Endothelial cell of umbilical vein (primary cell): Measurements from ENCODE around the gene NPY2R. TPM values are rescaled to one million over a fixed set of nuclear protein-coding genes. Genes with fewer than 3 reads are reported as not detected.

Experiments
- Bru-seq: library from RNA; stranded (reverse); fragments of 400-500 nt; gene quantifications from one replicate; lab custom pipeline; 2021; lab: Mats Ljungman, UMichigan
- BruChase-seq, 2 experiments: library from RNA; stranded (reverse); fragments of 400-500 nt; gene quantifications; one replicate each; lab custom pipeline; 2021; lab: Mats Ljungman, UMichigan
- BruUV-seq: library from RNA; stranded (reverse); fragments of 400-500 nt; replicated peaks from 2 replicates; lab custom pipeline; 2021; lab: Mats Ljungman, UMichigan
- CTCF ChIA-PET: fragments of 300-600, 350-600 bp; sonication (Branson Sonifier 250); formaldehyde crosslinking; loops from one replicate; lab custom pipeline; 2021; ENCODE audit warnings: antibody characterized with exemption, inconsistent platforms; lab: Charles Lee
- POLR2A ChIA-PET: fragments of 300-600, 350-600 bp; sonication (Branson Sonifier 250); formaldehyde crosslinking; loops from one replicate; lab custom pipeline; 2021; ENCODE audit warnings: antibody characterized with exemption, inconsistent platforms; lab: Charles Lee
- DNase-seq: peaks from one replicate; pipeline ENCODE4 v3.0.0-alpha.2; 2011; ENCODE audit warnings: low read depth, low spot score
- FAIRE-seq: peaks from 2 replicates; lab custom pipeline; 2011; peaks lifted over from hg19 to GRCh38; lab: Jason Lieb, UNC
- H2AFZ ChIP-seq: 2 replicates; pipeline ENCODE4 v1.6.0; 2012; ENCODE audit warnings: low read depth, low read length, control low read depth, inconsistent platforms
- H3K27ac ChIP-seq: 2 replicates; pipeline ENCODE4 v1.5.1; 2011; ENCODE audit warnings: low read depth, mild to moderate bottlenecking, control low read depth, low read length, moderate library complexity; ENCODE audit not compliant: insufficient read depth
- H3K27me3 ChIP-seq, 2 experiments: 2 replicates each; pipeline versions ENCODE4 v1.6.0 to v1.6.1; 2011; ENCODE audit warnings: low read length in 2 of 2, mixed read lengths in 1 of 2; ENCODE audit not compliant: control insufficient read depth in 2 of 2, insufficient read depth in 2 of 2
- H3K36me3 ChIP-seq, 2 experiments: 2 replicates in 1 of 2; 3 replicates in 1 of 2; pipeline ENCODE4 v1.5.1; 2011; ENCODE audit warnings: low read length in 2 of 2, mild to moderate bottlenecking in 1 of 2, moderate library complexity in 1 of 2; ENCODE audit not compliant: control insufficient read depth in 2 of 2, insufficient read depth in 2 of 2; ENCODE audit errors: extremely low read depth in 1 of 2
- H3K4me1 ChIP-seq: 3 replicates; pipeline ENCODE4 v1.5.1; 2011; ENCODE audit warnings: mild to moderate bottlenecking, low read length; ENCODE audit not compliant: control insufficient read depth, insufficient read depth; ENCODE audit errors: extremely low read depth
- H3K4me2 ChIP-seq: 2 replicates; pipeline ENCODE4 v1.6.1; 2011; ENCODE audit warnings: low read length, control low read depth, mixed read lengths; ENCODE audit not compliant: insufficient read depth
- H3K4me3 ChIP-seq, 3 experiments: fragments of 200-600 bp in 1 of 3; sonication (generic), shearing (Covaris generic) in 1 of 3; replicated peaks in 1 of 3; 2 replicates each; pipeline ENCODE4 v1.5.1; 2011 to 2016; ENCODE audit warnings: control low read depth in 3 of 3, low read length in 3 of 3, mild to moderate bottlenecking in 2 of 3, inconsistent platforms in 1 of 3, low read depth in 1 of 3, moderate library complexity in 1 of 3; ENCODE audit not compliant: insufficient read depth in 1 of 3
- H3K79me2 ChIP-seq: 2 replicates; pipeline ENCODE4 v1.6.0; 2012; ENCODE audit warnings: low read length, inconsistent platforms; ENCODE audit not compliant: control insufficient read depth, insufficient read depth
- H3K9ac ChIP-seq: replicated peaks from 2 replicates; pipeline ENCODE3; 2011; ENCODE audit warnings: low read length, control low read depth; ENCODE audit not compliant: insufficient read depth; ENCODE audit errors: extremely low read depth
- H3K9me1 ChIP-seq: replicated peaks from 3 replicates; pipeline ENCODE4 v1.6.0; 2011; ENCODE audit warnings: mild to moderate bottlenecking, low read length; ENCODE audit not compliant: control insufficient read depth, insufficient read depth; ENCODE audit errors: extremely low read depth
- H3K9me3 ChIP-seq: replicated peaks from 2 replicates; pipeline ENCODE4 v1.5.1; 2012; ENCODE audit warnings: low read length, inconsistent platforms; ENCODE audit not compliant: control insufficient read depth, insufficient read depth
- H4K20me1 ChIP-seq: replicated peaks from 2 replicates; pipeline ENCODE3; 2011; ENCODE audit warnings: mild to moderate bottlenecking, low read length; ENCODE audit not compliant: control insufficient read depth, insufficient read depth; ENCODE audit errors: extremely low read depth
- EZH2 ChIP-seq: IDR thresholded peaks from 2 replicates; pipeline ENCODE4 v1.6.1; 2012; ENCODE audit warnings: borderline replicate concordance, low read depth, mild to moderate bottlenecking, moderate library complexity, low read length, inconsistent platforms; ENCODE audit not compliant: severe bottlenecking
- GATA2 ChIP-seq: IDR thresholded peaks from 2 replicates; pipeline ENCODE4 v1.7.0; 2011; ENCODE audit warnings: low read depth, mild to moderate bottlenecking, moderate library complexity, mixed read lengths, low read length; ENCODE audit not compliant: insufficient read length, insufficient read depth
- dilution Hi-C: fragments of 300-500 bp; cut with MboI; formaldehyde crosslinking; loops from one replicate; pipeline ENCODE4 v1.15.0; 2019; ENCODE audit warnings: low sequenced_read_pairs; ENCODE audit not compliant: extremely low pct_ligation_motif_present
- intact Hi-C: fragments of 100-400 bp; cut with micrococcal nuclease; formaldehyde crosslinking; loops from one replicate; pipeline ENCODE4 v1.10.0; 2022
- long read RNA-seq: library from polyadenylated mRNA; stranded (forward); transcript quantifications from one replicate; pipeline ENCODE4 v2.0.0, GENCODE V29; 2021
- polyA minus RNA-seq, 3 experiments: library from RNA; depleted of rRNA, polyadenylated mRNA; stranded (reverse); fragments of >200 nt; gene quantifications; 1 replicate in 1 of 3; 2 replicates in 2 of 3; pipeline ENCODE4 v1.2.3, GENCODE V29; 2011
- polyA plus RNA-seq, 4 experiments: library from polyadenylated mRNA; depleted of rRNA in 3 of 4; stranded (reverse) in 3 of 4; unstranded in 1 of 4; fragments of >200 nt; gene quantifications; 2 replicates each; pipeline versions ENCODE4 v1.2.1 to v1.2.3, GENCODE V29; 2011 to 2012; ENCODE audit warnings: missing spikeins in 1 of 4
- total RNA-seq: library from RNA; stranded (reverse); gene quantifications from 2 replicates; pipeline ENCODE4 v1.2.3, GENCODE V29; 2021
- TF ChIP-seq, protein P1 (sequence below), 2 donors: IDR thresholded peaks; 1 replicate in 1 of 2; 2 replicates in 1 of 2; pipeline ENCODE4 v1.5.1; 2011; ENCODE audit warnings: low read length in 2 of 2, mild to moderate bottlenecking in 2 of 2, moderate library complexity in 2 of 2, control low read depth in 1 of 2, inconsistent platforms in 1 of 2, low read depth in 1 of 2; ENCODE audit not compliant: insufficient read depth in 1 of 2; ENCODE audit errors: extremely low read depth in 1 of 2

NPY2R gene, protein sequence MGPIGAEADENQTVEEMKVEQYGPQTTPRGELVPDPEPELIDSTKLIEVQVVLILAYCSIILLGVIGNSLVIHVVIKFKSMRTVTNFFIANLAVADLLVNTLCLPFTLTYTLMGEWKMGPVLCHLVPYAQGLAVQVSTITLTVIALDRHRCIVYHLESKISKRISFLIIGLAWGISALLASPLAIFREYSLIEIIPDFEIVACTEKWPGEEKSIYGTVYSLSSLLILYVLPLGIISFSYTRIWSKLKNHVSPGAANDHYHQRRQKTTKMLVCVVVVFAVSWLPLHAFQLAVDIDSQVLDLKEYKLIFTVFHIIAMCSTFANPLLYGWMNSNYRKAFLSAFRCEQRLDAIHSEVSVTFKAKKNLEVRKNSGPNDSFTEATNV
- total RNA-seq: not detected in 2 replicates
- polyA plus RNA-seq: not detected in 2 replicates
- not detected in 2 replicates for polyA plus RNA-seq (2011; cell fraction: cytosol; rRNA removed)
- not detected in 2 replicates for polyA plus RNA-seq (2011; cell fraction: nucleus; rRNA removed)
- polyA plus RNA-seq (2012): not detected in 2 replicates
- not detected in 2 replicates for polyA minus RNA-seq
- polyA minus RNA-seq (2011; cell fraction: cytosol; rRNA and poly(A)+ RNA removed): not detected
- polyA minus RNA-seq (2011; cell fraction: nucleus; rRNA and poly(A)+ RNA removed): not detected in 2 replicates
- Bru-seq, nascent RNA: not detected
- BruChase-seq, experiment 1, labeled RNA remaining after a 6-hour chase: not detected
- BruChase-seq, experiment 2, labeled RNA remaining after a 2-hour chase: not detected
- long read RNA-seq: 0 reads

DNA sequence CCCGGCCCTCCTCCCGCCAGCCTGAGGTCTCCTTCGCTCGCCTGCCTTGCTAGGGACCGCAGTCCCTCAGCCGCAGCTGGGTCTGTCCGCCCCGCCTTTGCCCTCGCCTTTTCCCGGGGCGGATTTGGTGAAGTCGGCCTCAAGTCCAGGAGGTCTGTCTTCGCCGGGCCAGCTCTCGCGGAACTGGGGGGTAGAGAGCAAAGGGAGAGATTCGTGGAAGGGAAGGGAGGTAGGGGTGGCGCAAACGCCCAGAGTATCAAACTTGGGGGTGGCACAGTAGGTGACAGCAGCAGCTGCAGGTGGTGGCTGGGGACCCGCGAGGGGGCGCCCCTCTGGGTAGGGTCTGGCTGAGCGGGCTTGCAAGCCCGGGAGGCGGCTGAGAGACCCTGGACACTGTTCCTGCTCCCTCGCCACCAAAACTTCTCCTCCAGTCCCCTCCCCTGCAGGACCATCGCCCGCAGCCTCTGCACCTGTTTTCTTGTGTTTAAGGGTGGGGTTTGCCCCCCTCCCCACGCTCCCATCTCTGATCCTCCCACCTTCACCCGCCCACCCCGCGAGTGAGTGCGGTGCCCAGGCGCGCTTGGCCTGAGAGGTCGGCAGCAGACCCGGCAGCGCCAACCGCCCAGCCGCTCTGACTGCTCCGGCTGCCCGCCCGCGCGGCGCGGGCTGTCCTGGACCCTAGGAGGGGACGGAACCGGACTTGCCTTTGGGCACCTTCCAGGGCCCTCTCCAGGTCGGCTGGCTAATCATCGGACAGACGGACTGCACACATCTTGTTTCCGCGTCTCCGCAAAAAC lies at the start of gene NPY2R:
NPY2R (plus strand) TSS at position 379 of the 797 bp plus-strand sequence. CDS start 5,304 bp downstream, outside the sequence.
- Histone ChIP-seq H2AFZ (peak within 1 kb of the TSS; percentile 59), H3K36me3 (no peaks in the 10 kb centered on the region), H3K9me1 (no peaks in the 10 kb centered on the region), H3K27ac (no peak within 1 kb of the TSS), H3K27me3 (peaks cover 23 to 32% of the 10 kb centered on the region in 2 experiments), H3K9me3 (no peaks in the 10 kb centered on the region), H4K20me1 (no peaks in the 10 kb centered on the region), H3K4me2 (peak within 1 kb of the TSS; percentile 91), H3K79me2 (no peaks in the 10 kb centered on the region), H3K4me3 (peak within 1 kb of the TSS in 2 of 3 experiments; percentile 14 to 61), H3K9ac (peak within 1 kb of the TSS; percentile 16), H3K4me1 (peaks cover 7% of the 10 kb centered on the region)
- TF ChIP-seq, protein P1, sequence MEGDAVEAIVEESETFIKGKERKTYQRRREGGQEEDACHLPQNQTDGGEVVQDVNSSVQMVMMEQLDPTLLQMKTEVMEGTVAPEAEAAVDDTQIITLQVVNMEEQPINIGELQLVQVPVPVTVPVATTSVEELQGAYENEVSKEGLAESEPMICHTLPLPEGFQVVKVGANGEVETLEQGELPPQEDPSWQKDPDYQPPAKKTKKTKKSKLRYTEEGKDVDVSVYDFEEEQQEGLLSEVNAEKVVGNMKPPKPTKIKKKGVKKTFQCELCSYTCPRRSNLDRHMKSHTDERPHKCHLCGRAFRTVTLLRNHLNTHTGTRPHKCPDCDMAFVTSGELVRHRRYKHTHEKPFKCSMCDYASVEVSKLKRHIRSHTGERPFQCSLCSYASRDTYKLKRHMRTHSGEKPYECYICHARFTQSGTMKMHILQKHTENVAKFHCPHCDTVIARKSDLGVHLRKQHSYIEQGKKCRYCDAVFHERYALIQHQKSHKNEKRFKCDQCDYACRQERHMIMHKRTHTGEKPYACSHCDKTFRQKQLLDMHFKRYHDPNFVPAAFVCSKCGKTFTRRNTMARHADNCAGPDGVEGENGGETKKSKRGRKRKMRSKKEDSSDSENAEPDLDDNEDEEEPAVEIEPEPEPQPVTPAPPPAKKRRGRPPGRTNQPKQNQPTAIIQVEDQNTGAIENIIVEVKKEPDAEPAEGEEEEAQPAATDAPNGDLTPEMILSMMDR (IDR thresholded peaks at IDR 0.05; ENCODE audit: extremely low read depth in 1 of 2, insufficient read depth in 1 of 2, low read depth in 1 of 2, low read length in 2 of 2): peak; percentile 8 to 25
- TF ChIP-seq EZH2 (peak; percentile 72), GATA2 (no peak)
- no TSS peak for BruUV-seq
- intact Hi-C loops (no loop called here), dilution Hi-C loops (no loop called here)
- FAIRE-seq (no peak), DNase-seq (peak; percentile 4)
- CTCF ChIA-PET: interaction anchor here (0.8 to 1.5 kb wide), 2 partner anchors 182 to 210 kb away, joined by 3 to 8 read pairs; no protein-coding TSS in a partner anchor
- POLR2A ChIA-PET: no interaction called here
